CD14-positive monocyte (primary cell): Measurements from ENCODE around the gene SIGLEC14. TPM values are rescaled to one million over a fixed set of nuclear protein-coding genes. Genes with fewer than 3 reads are reported as not detected.

Experiments used
- DNase-seq, 3 donors: peaks; one replicate each; pipeline ENCODE4 v3.0.0-alpha.2; 2011 to 2022
- H2AFZ ChIP-seq: 2 replicates; pipeline ENCODE4 v1.6.0; 2012; ENCODE audit warnings: mild to moderate bottlenecking, low read depth, low read length, inconsistent platforms; ENCODE audit not compliant: insufficient read depth, poor library complexity, severe bottlenecking
- H3K27ac ChIP-seq, 2 donors: 1 replicate in 1 of 2; 2 replicates in 1 of 2; pipeline ENCODE4 v1.5.1; 2012 to 2013; ENCODE audit warnings: low read length in 2 of 2, control low read depth in 1 of 2, inconsistent platforms in 1 of 2, low read depth in 1 of 2, mild to moderate bottlenecking in 1 of 2
- H3K27me3 ChIP-seq, 2 donors: one replicate each; pipeline versions ENCODE4 v1.6.0 to v1.6.1; 2011 to 2013; ENCODE audit warnings: low read length in 2 of 2; ENCODE audit not compliant: control insufficient read depth in 2 of 2, insufficient read depth in 2 of 2
- H3K36me3 ChIP-seq, 2 donors: replicated peaks in 1 of 2; 1 replicate in 1 of 2; 2 replicates in 1 of 2; pipeline versions ENCODE4 v1.5.1 to v1.6.1; 2012 to 2013; ENCODE audit warnings: low read length in 2 of 2, control low read depth in 1 of 2, inconsistent platforms in 1 of 2, mild to moderate bottlenecking in 1 of 2; ENCODE audit not compliant: insufficient read depth in 2 of 2, control insufficient read depth in 1 of 2
- H3K4me1 ChIP-seq, 2 donors: 1 replicate in 1 of 2; 2 replicates in 1 of 2; pipeline versions ENCODE4 v1.5.1 to v1.6.1; 2012 to 2013; ENCODE audit warnings: low read length in 2 of 2, control low read depth in 1 of 2, inconsistent platforms in 1 of 2, mild to moderate bottlenecking in 1 of 2, moderate library complexity in 1 of 2; ENCODE audit not compliant: insufficient read depth in 2 of 2, control insufficient read depth in 1 of 2
- H3K4me2 ChIP-seq: replicated peaks from 2 replicates; pipeline ENCODE3; 2012; ENCODE audit warnings: low read length, moderate library complexity, mild to moderate bottlenecking; ENCODE audit not compliant: poor library complexity, severe bottlenecking; ENCODE audit errors: extremely low read depth
- H3K4me3 ChIP-seq, 3 experiments: fragments of 200-600 bp in 1 of 3; sonication (generic) in 1 of 3; replicated peaks in 1 of 3; 1 replicate in 2 of 3; 2 replicates in 1 of 3; pipeline ENCODE4 v1.5.1; 2011 to 2013; ENCODE audit warnings: low read length in 3 of 3, mild to moderate bottlenecking in 3 of 3, control low read depth in 2 of 3, low read depth in 2 of 3, inconsistent platforms in 1 of 3, moderate library complexity in 1 of 3
- H3K79me2 ChIP-seq: 2 replicates; pipeline ENCODE4 v1.6.0; 2012; ENCODE audit warnings: mild to moderate bottlenecking, control low read depth, inconsistent platforms, low read length, moderate library complexity; ENCODE audit not compliant: insufficient read depth
- H3K9ac ChIP-seq: 2 replicates; pipeline ENCODE4 v1.6.0; 2017; ENCODE audit warnings: low read length, mild to moderate bottlenecking; ENCODE audit not compliant: insufficient read depth, poor library complexity, severe bottlenecking
- H3K9me3 ChIP-seq, 2 donors: replicated peaks in 1 of 2; 1 replicate in 1 of 2; 2 replicates in 1 of 2; pipeline versions ENCODE4 v1.5.1 to v1.6.1; 2012 to 2013; ENCODE audit warnings: low read length in 2 of 2, control low read depth in 1 of 2; ENCODE audit not compliant: control insufficient read depth in 1 of 2, insufficient read depth in 1 of 2
- H4K20me1 ChIP-seq: 2 replicates; pipeline ENCODE4 v1.6.0; 2012; ENCODE audit warnings: mild to moderate bottlenecking, low read length, control low read depth, moderate library complexity; ENCODE audit not compliant: insufficient read depth
- H3K27ac Mint-ChIP-seq, 7 donors: one replicate each; pipeline ENCODE4 v1.8.0; 2020; ENCODE audit warnings: mild to moderate bottlenecking in 7 of 7, mixed read lengths in 7 of 7, moderate library complexity in 6 of 7, inconsistent platforms in 2 of 7
- H3K27me3 Mint-ChIP-seq, 3 donors: one replicate each; pipeline ENCODE4 v1.8.0; 2021 to 2022; ENCODE audit warnings: low read depth in 3 of 3, mild to moderate bottlenecking in 3 of 3, mixed read lengths in 3 of 3, moderate library complexity in 3 of 3, inconsistent platforms in 1 of 3
- H3K36me3 Mint-ChIP-seq, 2 donors: one replicate each; pipeline ENCODE4 v1.8.0; 2020; ENCODE audit warnings: mixed read lengths in 2 of 2, inconsistent platforms in 1 of 2, mild to moderate bottlenecking in 1 of 2
- H3K4me1 Mint-ChIP-seq: one replicate; pipeline ENCODE4 v1.8.0; 2020; ENCODE audit warnings: mild to moderate bottlenecking, mixed read lengths
- H3K4me3 Mint-ChIP-seq, 2 donors: one replicate each; pipeline ENCODE4 v1.8.0; 2020; ENCODE audit warnings: mild to moderate bottlenecking in 2 of 2, mixed read lengths in 2 of 2, moderate library complexity in 1 of 2
- H3K9me3 Mint-ChIP-seq, 7 donors: one replicate each; pipeline ENCODE4 v1.8.0; 2020 to 2022; ENCODE audit warnings: mixed read lengths in 7 of 7, mild to moderate bottlenecking in 6 of 7, moderate library complexity in 6 of 7, inconsistent platforms in 2 of 7
- CTCF ChIP-seq: fragments of 200-600 bp; IDR thresholded peaks from one replicate; pipeline ENCODE4 v1.8.0; 2022; ENCODE audit warnings: antibody characterized with exemption, mild to moderate bottlenecking
- WGBS: methylation state at CpG from one replicate; pipeline ENCODE4 v1.1.5; 2013; ENCODE audit warnings: missing lambda C conversion rate; ENCODE audit not compliant: insufficient coverage; 5-methylcytosine and 5-hydroxymethylcytosine counted together
- intact Hi-C, 2 donors: fragments of 100-400 bp; cut with micrococcal nuclease; formaldehyde crosslinking; loops; one replicate each; pipeline versions ENCODE4 v1.15.0 to v1.15.1; 2023
- polyA plus RNA-seq, 3 donors: library from polyadenylated mRNA; depleted of rRNA in 1 of 3; unstranded in 2 of 3; stranded (reverse) in 1 of 3; fragments of 300-500 nt in 2 of 3; fragments of >200 nt in 1 of 3; fragmentation: Illumina TruSeq in 2 of 3; gene quantifications; 1 replicate in 2 of 3; 2 replicates in 1 of 3; pipeline ENCODE4 v1.2.3, GENCODE V29; 2012 to 2021

The SIGLEC14 gene
- polyA plus RNA-seq, 3 donors: 63.5 to 129 (median 95.0) TPM

GRCh38 chr19:51651216-51651846 is 4.7 kb upstream of the SIGLEC14 start:
- no peaks in the 10 kb centered on the region for H3K27me3 ChIP-seq
- peaks cover 6% of the 10 kb centered on the region for H3K79me2 ChIP-seq
- 0% methylated on average over 2 of the region's 7 CpGs for WGBS
- peaks cover 65 to 67% of the 10 kb centered on the region in 2 donors for H3K4me1 ChIP-seq
- H3K4me2 ChIP-seq: peak overlapping the region; percentile 49
- H4K20me1 ChIP-seq: no peaks in the 10 kb centered on the region
- H3K36me3 Mint-ChIP-seq: no peaks in the 10 kb centered on the region
- peak overlapping the region; percentile 28 for H3K9ac ChIP-seq
- DNase-seq: peak; percentile 90 to 96 (median 95)
- H2AFZ ChIP-seq: no peak overlapping the region
- intact Hi-C loops: no loop called here
- no peaks in the 10 kb centered on the region for H3K9me3 ChIP-seq
- H3K27ac Mint-ChIP-seq: peak overlapping the region; percentile 85 to 95 (median 91)
- H3K4me3 Mint-ChIP-seq: peak overlapping the region; percentile 34 to 72
- peak overlapping the region in 1 of 3 experiments; percentile 50 for H3K4me3 ChIP-seq
- H3K4me1 Mint-ChIP-seq: peaks cover 66% of the 10 kb centered on the region
- no peak for TF ChIP-seq CTCF
- H3K27me3 Mint-ChIP-seq: peaks cover 2 to 13% (median 2%) of the 10 kb centered on the region in 3 donors
- H3K9me3 Mint-ChIP-seq: peaks cover 0 to 6% (median 0%) of the 10 kb centered on the region in 7 donors
- no peaks in the 10 kb centered on the region for H3K36me3 ChIP-seq
- H3K27ac ChIP-seq: peak overlapping the region; percentile 65 to 89

DNA sequence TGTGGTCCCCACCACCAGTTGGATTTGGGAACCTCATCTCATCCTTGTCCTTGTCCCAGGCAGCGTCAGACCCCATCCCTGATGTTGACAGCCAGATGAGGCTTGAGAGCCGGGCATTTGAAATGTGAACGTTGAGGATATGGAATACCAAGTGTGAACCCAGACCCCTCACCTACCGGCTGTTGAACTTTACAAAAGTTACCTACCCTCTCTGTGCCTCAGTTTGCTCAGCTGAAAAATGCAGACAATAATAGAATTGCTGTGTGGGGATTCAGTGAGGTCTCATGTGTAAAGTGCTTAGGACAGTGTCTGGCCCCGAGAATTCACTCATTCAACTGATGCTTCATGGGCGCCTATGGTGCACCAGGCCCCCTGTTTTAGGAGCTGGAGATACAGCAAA is 693 bp upstream of the SIGLEC14 start:
- Mint-ChIP-seq H3K27me3 (peaks cover 0 to 7% (median 6%) of the 10 kb centered on the region in 3 donors), H3K4me1 (peaks cover 83% of the 10 kb centered on the region), H3K9me3 (peaks cover 0 to 2% (median 0%) of the 10 kb centered on the region in 7 donors)

More for the DNA sequence above, 693 bp upstream of the SIGLEC14 start:
- Histone ChIP-seq H3K27me3 (no peaks in the 10 kb centered on the region), H2AFZ (no peak overlapping the region), H3K27ac (peak overlapping the region; percentile 64 to 91), H3K4me2 (peak overlapping the region; percentile 48), H4K20me1 (peaks cover 27% of the 10 kb centered on the region), H3K9ac (no peak overlapping the region), H3K4me1 (peaks cover 78 to 80% of the 10 kb centered on the region in 2 donors), H3K79me2 (peaks cover 36% of the 10 kb centered on the region), H3K9me3 (no peaks in the 10 kb centered on the region), H3K4me3 (peak overlapping the region in 1 of 3 experiments; percentile 50), H3K36me3 (peaks cover 20 to 22% of the 10 kb centered on the region in 2 donors)
- WGBS: 100% methylated on average over 2 of the region's 6 CpGs
- H3K27ac Mint-ChIP-seq: peak overlapping the region; percentile 89 to 98 (median 94)
- intact Hi-C loops: no loop called here
- TF ChIP-seq CTCF: no peak
- H3K4me3 Mint-ChIP-seq: peak overlapping the region; percentile 64 to 84
- DNase-seq: no peak
- peaks cover 25 to 36% of the 10 kb centered on the region in 2 donors for H3K36me3 Mint-ChIP-seq
